ENCODE data around the gene LYPLAL1. TPM values are rescaled to one million over a fixed set of nuclear protein-coding genes. Genes with fewer than 3 reads are reported as not detected.
A peak's percentile ranks its signal among the peaks of the same experiment; 100 is the strongest.

The LYPLAL1 gene
- total RNA-seq, 1 donor from 2014 or later = 38.0 TPM

DNA sequence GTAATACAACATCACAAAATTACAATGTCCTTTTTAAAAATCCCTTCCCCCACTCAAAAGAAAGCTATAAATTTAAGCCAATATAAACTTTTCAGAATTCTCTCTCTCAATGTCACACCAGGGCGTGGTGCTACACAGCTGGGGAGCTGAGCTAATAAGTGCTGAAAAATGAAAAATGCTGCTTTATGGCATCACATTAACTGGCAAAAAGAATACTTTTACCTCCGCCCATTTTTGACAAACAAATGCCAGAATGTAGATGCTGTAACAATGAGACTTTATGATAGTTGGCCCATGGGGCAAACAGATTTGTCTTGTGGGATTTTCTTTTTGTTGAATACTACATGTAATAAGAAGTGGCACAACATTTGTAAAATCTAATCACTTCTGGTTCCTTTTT, 12.7 kb upstream of the LYPLAL1 start:
- DNase-seq = no peak
- peaks cover 5% of the 10 kb centered on the region for H3K4me1 Mint-ChIP-seq
- no peak for ATAC-seq (ENCODE audit: low read depth)
- intact Hi-C loops (cut with micrococcal nuclease) = no loop called here
- TF ChIP-seq, protein P1, sequence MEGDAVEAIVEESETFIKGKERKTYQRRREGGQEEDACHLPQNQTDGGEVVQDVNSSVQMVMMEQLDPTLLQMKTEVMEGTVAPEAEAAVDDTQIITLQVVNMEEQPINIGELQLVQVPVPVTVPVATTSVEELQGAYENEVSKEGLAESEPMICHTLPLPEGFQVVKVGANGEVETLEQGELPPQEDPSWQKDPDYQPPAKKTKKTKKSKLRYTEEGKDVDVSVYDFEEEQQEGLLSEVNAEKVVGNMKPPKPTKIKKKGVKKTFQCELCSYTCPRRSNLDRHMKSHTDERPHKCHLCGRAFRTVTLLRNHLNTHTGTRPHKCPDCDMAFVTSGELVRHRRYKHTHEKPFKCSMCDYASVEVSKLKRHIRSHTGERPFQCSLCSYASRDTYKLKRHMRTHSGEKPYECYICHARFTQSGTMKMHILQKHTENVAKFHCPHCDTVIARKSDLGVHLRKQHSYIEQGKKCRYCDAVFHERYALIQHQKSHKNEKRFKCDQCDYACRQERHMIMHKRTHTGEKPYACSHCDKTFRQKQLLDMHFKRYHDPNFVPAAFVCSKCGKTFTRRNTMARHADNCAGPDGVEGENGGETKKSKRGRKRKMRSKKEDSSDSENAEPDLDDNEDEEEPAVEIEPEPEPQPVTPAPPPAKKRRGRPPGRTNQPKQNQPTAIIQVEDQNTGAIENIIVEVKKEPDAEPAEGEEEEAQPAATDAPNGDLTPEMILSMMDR (IDR thresholded peaks at IDR 0.05) = no peak
- no peak overlapping the region for H3K4me3 Mint-ChIP-seq
- ChIA-PET CTCF (no interaction called here), POLR2A (interaction anchor here (1.0 kb wide), 1 partner anchor 12 kb away, joined by 6 read pairs; the partner anchor contains the start of gene LYPLAL1)
- H3K27me3 Mint-ChIP-seq = no peaks in the 10 kb centered on the region
- H3K36me3 Mint-ChIP-seq (ENCODE audit: low read depth) = no peaks in the 10 kb centered on the region
- no peaks in the 10 kb centered on the region for H3K9me3 Mint-ChIP-seq
- no peak overlapping the region for H3K27ac Mint-ChIP-seq

DNA sequence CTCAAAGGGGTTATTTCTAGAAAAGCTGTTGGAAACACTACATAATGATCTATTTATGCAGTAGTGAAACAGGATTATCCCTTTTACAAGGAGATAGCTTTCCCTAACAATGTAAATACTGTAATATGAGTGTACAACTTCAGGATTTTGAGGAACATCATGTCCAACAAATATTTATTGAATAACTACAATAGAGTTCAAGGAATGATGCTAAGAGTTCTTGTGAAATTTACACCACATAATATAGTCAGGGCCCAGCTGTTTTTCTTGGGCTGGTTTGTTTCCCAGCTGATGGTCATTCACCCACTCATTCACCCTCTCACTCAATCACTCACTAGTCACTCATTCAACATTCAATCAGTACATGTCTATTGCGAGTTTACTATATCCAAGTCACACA, 12.3 kb upstream of the LYPLAL1 start:
- Mint-ChIP-seq H3K4me1 (peaks cover 5% of the 10 kb centered on the region), H3K27me3 (no peaks in the 10 kb centered on the region), H3K27ac (no peak overlapping the region), H3K4me3 (no peak overlapping the region), H3K36me3 (ENCODE audit: low read depth) (no peaks in the 10 kb centered on the region), H3K9me3 (no peaks in the 10 kb centered on the region)
- intact Hi-C loops (cut with micrococcal nuclease) = no loop called here
- ChIA-PET CTCF (no interaction called here), POLR2A (interaction anchor here (0.7 kb wide), 1 partner anchor 9 kb away, joined by 3 read pairs; no protein-coding TSS in a partner anchor)
- no peak for DNase-seq
- no peak for ATAC-seq (ENCODE audit: low read depth)
- TF ChIP-seq, protein P1 (IDR thresholded peaks at IDR 0.05) = no peak

DNA sequence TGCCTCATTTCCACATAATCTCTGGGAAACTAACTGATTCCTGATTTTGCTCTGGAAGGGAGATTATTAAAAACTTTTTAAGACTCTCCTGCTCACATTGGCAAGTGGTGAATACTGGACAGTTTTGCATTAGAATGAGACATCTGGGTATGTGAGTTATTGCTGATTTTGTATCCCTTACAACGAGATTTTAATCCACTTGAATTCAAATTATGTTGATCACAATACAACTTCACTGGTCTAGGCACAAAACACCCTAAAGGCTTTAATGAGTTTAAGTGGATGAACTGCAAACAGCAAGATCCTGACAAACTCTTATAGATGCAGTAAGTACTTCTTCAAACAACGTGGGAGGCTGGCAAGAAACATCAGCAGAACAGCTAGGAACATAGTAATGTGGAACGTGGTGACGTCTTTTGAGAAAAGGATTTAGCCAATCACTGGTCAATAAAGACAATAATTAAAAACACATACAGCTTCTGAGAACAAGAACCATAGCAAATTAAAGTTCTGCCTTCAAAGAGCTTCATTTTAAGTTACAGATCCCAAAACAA, 10.2 kb upstream of the LYPLAL1 start:
- intact Hi-C loops (cut with micrococcal nuclease) = no loop called here
- CTCF ChIA-PET = interaction anchor here (0.6 kb wide), 1 partner anchor 10 kb away, joined by 3 read pairs; the partner anchor contains the start of gene LYPLAL1

DNA sequence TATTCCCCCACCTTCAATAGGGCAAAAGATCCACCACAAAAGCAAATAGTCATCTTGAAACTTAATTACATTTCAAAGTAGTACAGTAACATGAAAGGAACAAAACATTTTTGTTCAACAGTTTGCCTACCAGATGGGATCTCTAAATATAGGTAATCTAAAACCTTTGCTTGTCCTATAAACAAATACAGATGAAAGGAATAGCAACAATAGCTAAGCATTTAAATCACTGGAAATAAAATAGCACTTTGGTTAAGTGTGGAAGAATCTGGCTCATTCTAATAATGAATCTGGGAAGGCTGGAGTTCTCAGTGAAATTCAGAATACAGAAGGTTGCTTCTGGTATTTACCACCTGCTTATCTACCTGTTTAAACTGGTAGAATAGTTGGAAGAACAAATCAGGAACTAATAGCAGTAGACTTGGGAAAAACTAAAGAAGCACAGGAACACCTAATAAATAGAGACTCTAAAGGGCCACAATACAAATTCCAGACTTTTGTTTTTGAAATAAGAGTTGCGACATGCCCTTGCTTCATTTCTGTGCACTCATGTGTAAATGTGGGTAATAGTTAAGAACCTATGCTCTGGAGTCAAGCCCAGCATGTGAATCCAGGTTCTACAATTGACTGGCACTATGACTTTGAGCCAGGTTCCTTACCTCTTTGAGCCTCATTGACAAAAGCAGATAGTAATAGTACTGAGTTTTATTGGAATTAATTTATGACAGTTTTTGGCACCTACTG, 2.3 kb upstream of the LYPLAL1 start:
- TF ChIP-seq, protein P1 (IDR thresholded peaks at IDR 0.05) = no peak
- intact Hi-C loops (cut with micrococcal nuclease) = loop anchor here (5.0 to 10.0 kb wide), 2 partner anchors 1539 to 1713 kb away; partner anchors contain the start of genes GPATCH2 and SPATA17
- no peak for DNase-seq
- H3K9me3 Mint-ChIP-seq = no peaks in the 10 kb centered on the region
- H3K27me3 Mint-ChIP-seq = no peaks in the 10 kb centered on the region
- ATAC-seq (ENCODE audit: low read depth) = no peak
- no peak overlapping the region for H3K4me3 Mint-ChIP-seq
- peaks cover 36% of the 10 kb centered on the region for H3K4me1 Mint-ChIP-seq
- ChIA-PET POLR2A (no interaction called here), CTCF (no interaction called here)
- H3K36me3 Mint-ChIP-seq (ENCODE audit: low read depth) = peaks cover 10% of the 10 kb centered on the region
- H3K27ac Mint-ChIP-seq = no peak overlapping the region

More for the DNA sequence above, 10.2 kb upstream of the LYPLAL1 start:
- DNase-seq = no peak
- Mint-ChIP-seq H3K4me1 (peaks cover 5% of the 10 kb centered on the region), H3K36me3 (ENCODE audit: low read depth) (no peaks in the 10 kb centered on the region), H3K27me3 (no peaks in the 10 kb centered on the region), H3K9me3 (no peaks in the 10 kb centered on the region), H3K27ac (no peak overlapping the region), H3K4me3 (no peak overlapping the region)
- no peak for ATAC-seq (ENCODE audit: low read depth)
- TF ChIP-seq, protein P1 (IDR thresholded peaks at IDR 0.05) = no peak
- POLR2A ChIA-PET = no interaction called here

DNA sequence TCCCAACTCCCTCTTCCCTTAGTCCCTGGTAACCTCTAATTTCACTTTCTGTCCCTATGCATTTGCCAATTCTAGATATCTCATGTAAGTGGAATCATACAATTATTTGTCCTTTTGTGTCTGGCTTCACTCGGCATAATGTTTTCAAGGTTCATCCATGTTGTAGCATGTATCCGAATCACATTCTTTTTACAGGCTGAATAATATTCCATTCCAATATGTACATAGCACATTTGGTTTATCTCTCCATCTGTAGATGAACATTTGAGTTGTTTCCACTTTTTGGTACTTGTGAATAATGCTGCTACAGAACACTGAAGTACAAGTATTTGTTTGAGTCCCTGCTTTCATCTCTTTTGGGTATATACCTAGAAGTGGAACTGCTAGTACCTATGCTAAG, 857 bp upstream of the LYPLAL1 start:
- Mint-ChIP-seq H3K27me3 (no peaks in the 10 kb centered on the region), H3K27ac (peak overlapping the region; percentile 98), H3K9me3 (no peaks in the 10 kb centered on the region), H3K4me3 (peak overlapping the region; percentile 98), H3K4me1 (peaks cover 50% of the 10 kb centered on the region), H3K36me3 (ENCODE audit: low read depth) (peaks cover 12% of the 10 kb centered on the region)
- ATAC-seq (ENCODE audit: low read depth) (no peak), DNase-seq (no peak)
- CTCF ChIA-PET = interaction anchor here (5.0 kb wide), 1 partner anchor 15 kb away, joined by 37 read pairs; no protein-coding TSS in a partner anchor
- TF ChIP-seq, protein P1 (IDR thresholded peaks at IDR 0.05) = no peak
- POLR2A ChIA-PET = interaction anchor here (0.6 to 5.1 kb wide), 4 partner anchors 15 to 1706 kb away, joined by 3 to 164 read pairs (median 4); no protein-coding TSS in a partner anchor
- intact Hi-C loops (cut with micrococcal nuclease) = loop anchor here (1.0 to 10.0 kb wide), 3 partner anchors 827 to 1712 kb away; partner anchors contain the start of genes GPATCH2 and SPATA17
